NCI-H2029 (cell line): ENCODE measurements around the gene ROCK2.
"Not testable (repeated sequence)": the region's sequence is repeated elsewhere in the genome, so short reads cannot be mapped to it uniquely, and the experiment has no call there.

Source experiments
- DNase-seq: peaks from one replicate; lab custom pipeline; 2025; lab: John Stamatoyannopoulos, UW

ROCK2 gene

GRCh38 chr2:11234309-11234708 lies 110.1 kb downstream of the ROCK2 start:
- DNase-seq = peak; percentile 1

GRCh38 chr2:11231193-11231592 lies 113.2 kb downstream of the ROCK2 start:
- not testable (repeated sequence) for DNase-seq

GRCh38 chr2:11228692-11229091 lies 115.7 kb downstream of the ROCK2 start:
- no peak for DNase-seq

- DNase-seq = no peak
These were observed 116.8 kb downstream of the ROCK2 start for GRCh38 chr2:11227595-11227994.

- DNase-seq = no peak
These were observed 119.5 kb downstream of the ROCK2 start for GRCh38 chr2:11224887-11225286.

- no peak for DNase-seq
These were observed 121.6 kb downstream of the ROCK2 start for GRCh38 chr2:11222845-11223244.

- DNase-seq = no peak
These were observed 124.0 kb downstream of the ROCK2 start for GRCh38 chr2:11220445-11220844.

- no peak for DNase-seq
These were observed 129.0 kb downstream of the ROCK2 start for GRCh38 chr2:11215407-11215806.

- DNase-seq = no peak
These were observed 129.7 kb downstream of the ROCK2 start for GRCh38 chr2:11214770-11215169.

- no peak for DNase-seq
These were observed 130.5 kb downstream of the ROCK2 start for GRCh38 chr2:11213975-11214374.

- no peak for DNase-seq
These were observed 131.3 kb downstream of the ROCK2 start for GRCh38 chr2:11213090-11213638.

GRCh38 chr2:11212645-11213044 lies 131.8 kb downstream of the ROCK2 start:
- no peak for DNase-seq

- DNase-seq = no peak
These were observed 136.4 kb downstream of the ROCK2 start for GRCh38 chr2:11208083-11208482.

- no peak for DNase-seq
These were observed 141.0 kb downstream of the ROCK2 start for GRCh38 chr2:11203480-11203879.

GRCh38 chr2:11201969-11202368 lies 142.5 kb downstream of the ROCK2 start:
- DNase-seq = no peak

- no peak for DNase-seq
These were observed 143.8 kb downstream of the ROCK2 start for GRCh38 chr2:11200651-11201050.

- DNase-seq = no peak
These were observed 148.2 kb downstream of the ROCK2 start for GRCh38 chr2:11196246-11196645.

- DNase-seq = no peak
These were observed 156.7 kb downstream of the ROCK2 start for GRCh38 chr2:11187731-11188130.

- no peak for DNase-seq
These were observed 157.3 kb downstream of the ROCK2 start for GRCh38 chr2:11187083-11187619.

- no peak for DNase-seq
These were observed 158.3 kb downstream of the ROCK2 start for GRCh38 chr2:11186145-11186544.

- no peak for DNase-seq
These were observed 161.5 kb downstream of the ROCK2 start for GRCh38 chr2:11182951-11183350.

- no peak for DNase-seq
These were observed 163.8 kb downstream of the ROCK2 start for GRCh38 chr2:11180653-11181052.

GRCh38 chr2:11179899-11180298 lies 164.5 kb downstream of the ROCK2 start:
- no peak for DNase-seq

- DNase-seq = no peak
These were observed 165.2 kb downstream of the ROCK2 start for GRCh38 chr2:11179196-11179595.
